HEK293 (cell line): ENCODE measurements around the gene NPW.

Source experiments
- CTCF ChIA-PET: fragments of 350-600 bp; formaldehyde crosslinking; extraction: SDS; loops from one replicate; lab custom pipeline; 2021; ENCODE audit warnings: antibody characterized with exemption; lab: Yijun Ruan, JAX
- POLR2A ChIA-PET: fragments of 300-600 bp; formaldehyde crosslinking; extraction: SDS; loops from one replicate; lab custom pipeline; 2020; ENCODE audit warnings: antibody characterized with exemption, inconsistent platforms; lab: Yijun Ruan, JAX
- H3K27ac ChIP-seq: fragments of 200-500 bp; sonication (Bioruptor generic); 2 replicates; pipeline ENCODE4 v1.5.1; 2014; ENCODE audit warnings: low read depth, low read length, control low read depth, inconsistent platforms; ENCODE audit errors: extremely low read depth
- H3K36me3 ChIP-seq, 2 experiments: fragments of 200-500 bp in 1 of 2; sonication (Bioruptor generic) in 1 of 2; 1 replicate in 1 of 2; 2 replicates in 1 of 2; pipeline ENCODE4 v1.5.1; 2014 to 2017; ENCODE audit warnings: inconsistent platforms in 2 of 2, low read length in 2 of 2; ENCODE audit not compliant: control insufficient read depth in 2 of 2, insufficient read depth in 1 of 2
- H3K4me1 ChIP-seq: fragments of 200-500 bp; sonication (Bioruptor generic); 2 replicates; pipeline ENCODE4 v1.5.1; 2014; ENCODE audit warnings: mild to moderate bottlenecking, low read length, inconsistent platforms; ENCODE audit not compliant: control insufficient read depth, insufficient read depth
- H3K4me3 ChIP-seq: 2 replicates; pipeline ENCODE4 v1.5.1; 2011; ENCODE audit warnings: low read depth, mild to moderate bottlenecking, control low read depth, low read length, moderate library complexity
- H3K9me3 ChIP-seq: fragments of 200-500 bp; sonication (Bioruptor generic); 2 replicates; pipeline ENCODE4 v1.5.1; 2014; ENCODE audit warnings: low read depth, low read length, inconsistent platforms; ENCODE audit not compliant: control insufficient read depth, insufficient read depth
- BCL6B ChIP-seq: fragments of 450-650 bp; formaldehyde crosslinking; IDR thresholded peaks from 2 replicates; pipeline ENCODE4 v1.5.1; 2017; ENCODE audit warnings: missing biosample characterization, missing genetic modification characterization
- GLIS2 ChIP-seq: fragments of 450-650 bp; formaldehyde crosslinking; IDR thresholded peaks from 2 replicates; pipeline ENCODE4 v1.5.1; 2016; ENCODE audit warnings: missing biosample characterization, missing genetic modification characterization
- REST ChIP-seq: fragments of 450-650 bp; formaldehyde crosslinking; IDR thresholded peaks from 2 replicates; pipeline ENCODE4 v1.5.1; 2016; ENCODE audit warnings: missing biosample characterization, missing genetic modification characterization
- ZBTB17 ChIP-seq: fragments of 450-650 bp; formaldehyde crosslinking; IDR thresholded peaks from 2 replicates; pipeline ENCODE4 v1.5.1; 2016; ENCODE audit warnings: missing biosample characterization, missing genetic modification characterization
- ZBTB26 ChIP-seq: fragments of 450-650 bp; formaldehyde crosslinking; optimal IDR thresholded peaks from 2 replicates; pipeline ENCODE3; 2016; ENCODE audit warnings: missing biosample characterization, mild to moderate bottlenecking, missing genetic modification characterization
- ZBTB8A ChIP-seq: fragments of 450-650 bp; formaldehyde crosslinking; IDR thresholded peaks from 2 replicates; pipeline ENCODE4 v1.5.1; 2016; ENCODE audit warnings: missing biosample characterization, missing genetic modification characterization
- ZFHX2 ChIP-seq: fragments of 450-650 bp; formaldehyde crosslinking; conservative IDR thresholded peaks from 2 replicates; pipeline ENCODE4 v1.5.1; 2016; ENCODE audit warnings: missing biosample characterization, missing genetic modification characterization
- ZFP69B ChIP-seq: fragments of 450-650 bp; formaldehyde crosslinking; IDR thresholded peaks from 2 replicates; pipeline ENCODE4 v1.5.1; 2016; ENCODE audit warnings: missing biosample characterization, missing genetic modification characterization
- ZNF114 ChIP-seq: fragments of 450-650 bp; formaldehyde crosslinking; IDR thresholded peaks from 2 replicates; pipeline ENCODE4 v1.5.0; 2017; ENCODE audit warnings: missing biosample characterization, missing genetic modification characterization
- ZNF133 ChIP-seq: fragments of 450-650 bp; formaldehyde crosslinking; IDR thresholded peaks from 2 replicates; pipeline ENCODE4 v1.5.1; 2016; ENCODE audit warnings: missing biosample characterization, missing genetic modification characterization
- ZNF146 ChIP-seq: fragments of 450-650 bp; formaldehyde crosslinking; IDR thresholded peaks from 2 replicates; pipeline ENCODE4 v1.5.1; 2016; ENCODE audit warnings: missing biosample characterization, missing genetic modification characterization
- ZNF175 ChIP-seq: fragments of 450-650 bp; formaldehyde crosslinking; IDR thresholded peaks from 2 replicates; pipeline ENCODE4 v1.5.1; 2016; ENCODE audit warnings: missing biosample characterization, missing genetic modification characterization
- ZNF335 ChIP-seq: fragments of 450-650 bp; formaldehyde crosslinking; conservative IDR thresholded peaks from 2 replicates; pipeline ENCODE4 v1.5.1; 2016; ENCODE audit warnings: missing biosample characterization, missing genetic modification characterization
- ZNF416 ChIP-seq: fragments of 450-650 bp; formaldehyde crosslinking; IDR thresholded peaks from 2 replicates; pipeline ENCODE4 v1.5.1; 2016; ENCODE audit warnings: missing biosample characterization, missing genetic modification characterization
- ZNF610 ChIP-seq: fragments of 450-650 bp; formaldehyde crosslinking; IDR thresholded peaks from 2 replicates; pipeline ENCODE4 v1.5.1; 2016; ENCODE audit warnings: missing biosample characterization, missing genetic modification characterization, borderline replicate concordance
- ZNF658 ChIP-seq: fragments of 450-650 bp; formaldehyde crosslinking; IDR thresholded peaks from 2 replicates; pipeline ENCODE4; 2016; ENCODE audit warnings: missing biosample characterization, missing genetic modification characterization
- ZNF707 ChIP-seq: fragments of 450-650 bp; formaldehyde crosslinking; IDR thresholded peaks from 2 replicates; pipeline ENCODE4 v1.5.1; 2016; ENCODE audit warnings: missing biosample characterization, missing genetic modification characterization
- ZNF768 ChIP-seq: fragments of 450-650 bp; formaldehyde crosslinking; IDR thresholded peaks from 2 replicates; pipeline ENCODE4 v1.5.1; 2018; ENCODE audit warnings: missing biosample characterization, mild to moderate bottlenecking, missing genetic modification characterization
- ZNF843 ChIP-seq: fragments of 450-650 bp; formaldehyde crosslinking; IDR thresholded peaks from 2 replicates; pipeline ENCODE4 v1.5.1; 2016; ENCODE audit warnings: missing biosample characterization, missing genetic modification characterization
- TF ChIP-seq, protein P1 (sequence below): fragments of 450-650 bp; formaldehyde crosslinking; IDR thresholded peaks from 2 replicates; pipeline ENCODE4 v1.5.1; 2017; ENCODE audit warnings: missing biosample characterization, missing genetic modification characterization
- TF ChIP-seq, protein P2 (sequence below): fragments of 450-650 bp; formaldehyde crosslinking; conservative IDR thresholded peaks from 2 replicates; pipeline ENCODE4 v1.5.1; 2016; ENCODE audit warnings: low read depth, missing biosample characterization, missing genetic modification characterization

Gene NPW

DNA sequence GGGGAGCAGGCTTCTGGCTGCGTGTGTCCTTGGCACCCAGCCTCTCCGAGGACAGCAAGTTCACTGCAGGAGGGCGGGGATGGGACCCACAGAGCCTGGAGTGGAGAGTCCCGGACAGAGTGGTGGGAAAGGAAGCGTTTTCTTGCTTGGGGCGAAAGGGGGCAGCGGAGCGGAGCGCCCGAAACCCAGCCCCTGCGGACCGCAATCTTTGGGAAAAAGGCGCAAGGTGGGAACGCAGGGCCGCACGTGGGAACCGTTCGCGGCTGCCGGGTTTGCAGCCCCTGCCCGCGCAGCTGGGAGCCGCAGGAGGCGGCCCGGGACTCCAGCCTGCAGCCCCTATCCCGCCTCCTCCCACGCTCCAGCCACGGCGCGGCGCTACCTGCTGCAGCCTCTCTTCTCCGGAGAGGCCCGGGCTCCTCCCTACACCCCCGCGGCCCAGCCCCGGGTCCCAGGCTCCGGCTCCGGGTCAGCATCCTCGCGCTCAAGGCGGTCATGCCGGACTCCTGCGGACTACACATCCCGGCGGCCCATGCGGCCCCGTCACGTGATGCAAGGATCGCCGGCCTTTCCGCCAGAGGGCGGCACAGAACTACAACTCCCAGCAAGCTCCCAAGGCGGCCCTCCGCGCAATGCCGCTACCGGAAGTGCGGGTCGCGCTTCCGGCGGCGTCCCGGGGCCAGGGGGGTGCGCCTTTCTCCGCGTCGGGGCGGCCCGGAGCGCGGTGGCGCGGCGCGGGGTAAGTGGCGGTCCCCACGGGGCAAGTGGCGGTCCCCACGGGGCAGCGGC, 27.9 kb downstream of the NPW start, which contains the start of the genes NTHL1 and TSC2 (continued):
- TF ChIP-seq ZFP69B (peak; percentile 97), ZNF610 (tag by site-specific recombination) (no peak), REST (0 out of 2 replicates have a peak, but pooled peaks have one; percentile 22), ZNF133 (tag by site-specific recombination) (no peak), ZNF658 (no peak), ZBTB26 (peak; percentile 92), ZNF843 (tag by site-specific recombination) (peak; percentile 47), ZNF175 (tag by site-specific recombination) (no peak), ZNF416 (tag by site-specific recombination) (no peak), ZFHX2 (tag by site-specific recombination) (peak; percentile 91), ZNF707 (tag by site-specific recombination) (no peak), ZNF114 (no peak), GLIS2 (tag by site-specific recombination) (peak; percentile 74), ZNF146 (tag by site-specific recombination) (no peak)
- TF ChIP-seq, protein P1, sequence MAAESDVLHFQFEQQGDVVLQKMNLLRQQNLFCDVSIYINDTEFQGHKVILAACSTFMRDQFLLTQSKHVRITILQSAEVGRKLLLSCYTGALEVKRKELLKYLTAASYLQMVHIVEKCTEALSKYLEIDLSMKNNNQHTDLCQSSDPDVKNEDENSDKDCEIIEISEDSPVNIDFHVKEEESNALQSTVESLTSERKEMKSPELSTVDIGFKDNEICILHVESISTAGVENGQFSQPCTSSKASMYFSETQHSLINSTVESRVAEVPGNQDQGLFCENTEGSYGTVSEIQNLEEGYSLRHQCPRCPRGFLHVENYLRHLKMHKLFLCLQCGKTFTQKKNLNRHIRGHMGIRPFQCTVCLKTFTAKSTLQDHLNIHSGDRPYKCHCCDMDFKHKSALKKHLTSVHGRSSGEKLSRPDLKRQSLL = peak; percentile 90

DNA sequence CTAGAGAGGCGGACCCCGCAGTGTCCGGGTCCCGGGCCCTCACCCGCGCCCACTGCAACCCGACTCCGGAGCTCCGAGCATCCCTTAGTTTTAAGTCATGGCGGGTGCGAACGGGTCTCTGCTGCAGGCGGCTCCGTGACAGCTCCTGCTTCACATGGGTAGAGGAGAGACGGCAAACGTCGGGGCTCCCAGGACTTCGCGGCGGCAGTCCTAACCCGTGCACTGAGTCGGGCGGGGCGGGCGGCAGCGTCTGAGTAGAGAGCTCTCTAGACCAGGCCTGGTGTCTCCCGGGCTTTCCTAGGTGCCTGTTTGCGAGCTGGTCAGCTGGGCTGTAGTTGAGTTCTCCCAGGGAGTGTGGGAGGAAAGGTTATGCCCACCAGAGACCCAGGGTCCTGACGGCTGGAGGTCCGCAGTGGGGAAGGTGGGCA, 28.5 kb downstream of the NPW start:
- no peaks in the 10 kb centered on the region for H3K4me1 ChIP-seq
- no peak overlapping the region; the same call in 1 of the 2 replicates for H3K27ac ChIP-seq
- no peaks in the 10 kb centered on the region for H3K9me3 ChIP-seq
- H3K36me3 ChIP-seq = peaks cover 13 to 41% of the 10 kb centered on the region in 2 experiments; a peak in 2 of 3 replicates
- POLR2A ChIA-PET = interaction anchor here (0.6 to 3.3 kb wide), 11 partner anchors 8 to 107 kb away, joined by 3 to 37 read pairs (median 4); partner anchors contain the start of genes NHERF2, RPS2 and TRAF7
- peak overlapping the region; percentile 82 for H3K4me3 ChIP-seq
- CTCF ChIA-PET = interaction anchor here (0.7 to 2.6 kb wide), 6 partner anchors 26 to 92 kb away, joined by 3 to 12 read pairs (median 5); no protein-coding TSS in a partner anchor
- TF ChIP-seq ZBTB17 (tag by site-specific recombination) (no peak), ZBTB8A (no peak), BCL6B (tag by site-specific recombination) (no peak), ZNF335 (tag by site-specific recombination) (peak; percentile 73), ZBTB26 (peak; percentile 38), ZNF768 (tag by site-specific recombination) (no peak)
- TF ChIP-seq, protein P2, sequence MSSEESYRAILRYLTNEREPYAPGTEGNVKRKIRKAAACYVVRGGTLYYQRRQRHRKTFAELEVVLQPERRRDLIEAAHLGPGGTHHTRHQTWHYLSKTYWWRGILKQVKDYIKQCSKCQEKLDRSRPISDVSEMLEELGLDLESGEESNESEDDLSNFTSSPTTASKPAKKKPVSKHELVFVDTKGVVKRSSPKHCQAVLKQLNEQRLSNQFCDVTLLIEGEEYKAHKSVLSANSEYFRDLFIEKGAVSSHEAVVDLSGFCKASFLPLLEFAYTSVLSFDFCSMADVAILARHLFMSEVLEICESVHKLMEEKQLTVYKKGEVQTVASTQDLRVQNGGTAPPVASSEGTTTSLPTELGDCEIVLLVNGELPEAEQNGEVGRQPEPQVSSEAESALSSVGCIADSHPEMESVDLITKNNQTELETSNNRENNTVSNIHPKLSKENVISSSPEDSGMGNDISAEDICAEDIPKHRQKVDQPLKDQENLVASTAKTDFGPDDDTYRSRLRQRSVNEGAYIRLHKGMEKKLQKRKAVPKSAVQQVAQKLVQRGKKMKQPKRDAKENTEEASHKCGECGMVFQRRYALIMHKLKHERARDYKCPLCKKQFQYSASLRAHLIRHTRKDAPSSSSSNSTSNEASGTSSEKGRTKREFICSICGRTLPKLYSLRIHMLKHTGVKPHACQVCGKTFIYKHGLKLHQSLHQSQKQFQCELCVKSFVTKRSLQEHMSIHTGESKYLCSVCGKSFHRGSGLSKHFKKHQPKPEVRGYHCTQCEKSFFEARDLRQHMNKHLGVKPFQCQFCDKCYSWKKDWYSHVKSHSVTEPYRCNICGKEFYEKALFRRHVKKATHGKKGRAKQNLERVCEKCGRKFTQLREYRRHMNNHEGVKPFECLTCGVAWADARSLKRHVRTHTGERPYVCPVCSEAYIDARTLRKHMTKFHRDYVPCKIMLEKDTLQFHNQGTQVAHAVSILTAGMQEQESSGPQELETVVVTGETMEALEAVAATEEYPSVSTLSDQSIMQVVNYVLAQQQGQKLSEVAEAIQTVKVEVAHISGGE (tag by site-specific recombination) = peak; percentile 10; the same call in 1 of the 2 replicates
